ENCODE data around the gene MYO1G. TPM values are rescaled to one million over a fixed set of nuclear protein-coding genes. Genes with fewer than 3 reads are reported as not detected.

Gene MYO1G
- total RNA-seq, 2 experiments from 2014 or later, result 23.6 to 87.3 TPM

GRCh38 chr7:44958645-44959344, 20.0 kb downstream of the MYO1G start:
- ChIA-PET CTCF (ENCODE audit: unreplicated experiment) (no interaction called here), POLR2A (no interaction called here)
- intact Hi-C loops (cut with micrococcal nuclease; ENCODE audit: unreplicated experiment), result no loop called here
- H3K9me3 ChIP-seq (ENCODE audit: low read length), result no peaks in the 10 kb centered on the region
- no peak overlapping the region for H3K4me3 ChIP-seq (ENCODE audit: low read depth, low read length, poor library complexity, severe bottlenecking)
- no peaks in the 10 kb centered on the region for H3K79me2 ChIP-seq (ENCODE audit: insufficient read depth, low read depth, low read length)
- H3K36me3 ChIP-seq (ENCODE audit: insufficient read depth, low read length), result no peaks in the 10 kb centered on the region
- H3K4me2 ChIP-seq (ENCODE audit: low read length), result no peak overlapping the region
- no peak for DNase-seq (ENCODE audit: low spot score)
- H4K20me1 ChIP-seq (ENCODE audit: insufficient read depth, low read length), result no peaks in the 10 kb centered on the region
- TF ChIP-seq CTCF (conservative IDR thresholded peaks at IDR 0.05; ENCODE audit: low read length), result no peak
- no peak for TF ChIP-seq EZH2phosphoT487 (IDR thresholded peaks at IDR 0.05; ENCODE audit: borderline replicate concordance, low read depth, low read length)
- H3K4me1 ChIP-seq (ENCODE audit: insufficient read depth, low read length, poor library complexity, severe bottlenecking), result peaks cover 8% of the 10 kb centered on the region
- no peaks in the 10 kb centered on the region for H3K9me2 ChIP-seq (ENCODE audit: insufficient read depth, low read length)
- BruUV-seq (replicated peaks), result no TSS peak
- H3K27ac ChIP-seq (ENCODE audit: low read depth, low read length, poor library complexity, severe bottlenecking), result no peak overlapping the region
- no peak overlapping the region for H2AFZ ChIP-seq (ENCODE audit: low read length)

GRCh38 chr7:44956157-44956766, 22.6 kb downstream of the MYO1G start:
- H4K20me1 ChIP-seq (ENCODE audit: insufficient read depth, low read length), result no peaks in the 10 kb centered on the region
- POLR2A ChIA-PET, result interaction anchor here (0.5 to 0.6 kb wide), 2 partner anchors 41 to 83 kb away, joined by 3 to 6 read pairs; no protein-coding TSS in a partner anchor
- BruUV-seq (replicated peaks), result no TSS peak
- H3K4me3 ChIP-seq (ENCODE audit: low read depth, low read length, poor library complexity, severe bottlenecking), result no peak overlapping the region
- DNase-seq (ENCODE audit: low spot score), result no peak
- H3K4me2 ChIP-seq (ENCODE audit: low read length), result no peak overlapping the region
- H3K9me2 ChIP-seq (ENCODE audit: insufficient read depth, low read length), result no peaks in the 10 kb centered on the region
- H3K36me3 ChIP-seq (ENCODE audit: insufficient read depth, low read length), result no peaks in the 10 kb centered on the region
- H3K27ac ChIP-seq (ENCODE audit: low read depth, low read length, poor library complexity, severe bottlenecking), result no peak overlapping the region
- no peaks in the 10 kb centered on the region for H3K79me2 ChIP-seq (ENCODE audit: insufficient read depth, low read depth, low read length)
- peaks cover 8% of the 10 kb centered on the region for H3K4me1 ChIP-seq (ENCODE audit: insufficient read depth, low read length, poor library complexity, severe bottlenecking)
- CTCF ChIA-PET (ENCODE audit: unreplicated experiment), result no interaction called here
- H2AFZ ChIP-seq (ENCODE audit: low read length), result no peak overlapping the region
- intact Hi-C loops (cut with micrococcal nuclease; ENCODE audit: unreplicated experiment), result no loop called here
- TF ChIP-seq EZH2phosphoT487 (IDR thresholded peaks at IDR 0.05; ENCODE audit: borderline replicate concordance, low read depth, low read length) (no peak), CTCF (conservative IDR thresholded peaks at IDR 0.05; ENCODE audit: low read length) (no peak)
- no peaks in the 10 kb centered on the region for H3K9me3 ChIP-seq (ENCODE audit: low read length)

GRCh38 chr7:44955733-44956132, 23.1 kb downstream of the MYO1G start:
- H3K79me2 ChIP-seq (ENCODE audit: insufficient read depth, low read depth, low read length), result no peaks in the 10 kb centered on the region
- no peak overlapping the region for H3K4me3 ChIP-seq (ENCODE audit: low read depth, low read length, poor library complexity, severe bottlenecking)
- POLR2A ChIA-PET, result interaction anchor here (0.6 kb wide), 1 partner anchor 42 kb away, joined by 6 read pairs; no protein-coding TSS in a partner anchor
- intact Hi-C loops (cut with micrococcal nuclease; ENCODE audit: unreplicated experiment), result no loop called here
- H2AFZ ChIP-seq (ENCODE audit: low read length), result no peak overlapping the region
- H4K20me1 ChIP-seq (ENCODE audit: insufficient read depth, low read length), result no peaks in the 10 kb centered on the region
- no peaks in the 10 kb centered on the region for H3K9me3 ChIP-seq (ENCODE audit: low read length)
- CTCF ChIA-PET (ENCODE audit: unreplicated experiment), result no interaction called here
- no peak for DNase-seq (ENCODE audit: low spot score)
- no peak for TF ChIP-seq EZH2phosphoT487 (IDR thresholded peaks at IDR 0.05; ENCODE audit: borderline replicate concordance, low read depth, low read length)
- TF ChIP-seq CTCF (conservative IDR thresholded peaks at IDR 0.05; ENCODE audit: low read length), result no peak
- H3K4me1 ChIP-seq (ENCODE audit: insufficient read depth, low read length, poor library complexity, severe bottlenecking), result peaks cover 8% of the 10 kb centered on the region
- no peaks in the 10 kb centered on the region for H3K9me2 ChIP-seq (ENCODE audit: insufficient read depth, low read length)
- H3K4me2 ChIP-seq (ENCODE audit: low read length), result no peak overlapping the region
- no TSS peak for BruUV-seq (replicated peaks)
- no peak overlapping the region for H3K27ac ChIP-seq (ENCODE audit: low read depth, low read length, poor library complexity, severe bottlenecking)
- no peaks in the 10 kb centered on the region for H3K36me3 ChIP-seq (ENCODE audit: insufficient read depth, low read length)

Data from OCI-LY7 (cell line).